ENCODE results near the gene NMRK1. TPM values are rescaled to one million over a fixed set of nuclear protein-coding genes. Genes with fewer than 3 reads are reported as not detected.
A peak's percentile ranks its signal among the peaks of the same experiment; 100 is the strongest.

The NMRK1 gene
- total and polyA plus RNA-seq, 2 donors (not counting 1 experiment from before 2014, with no cell fraction given), result 10.1 TPM

DNA sequence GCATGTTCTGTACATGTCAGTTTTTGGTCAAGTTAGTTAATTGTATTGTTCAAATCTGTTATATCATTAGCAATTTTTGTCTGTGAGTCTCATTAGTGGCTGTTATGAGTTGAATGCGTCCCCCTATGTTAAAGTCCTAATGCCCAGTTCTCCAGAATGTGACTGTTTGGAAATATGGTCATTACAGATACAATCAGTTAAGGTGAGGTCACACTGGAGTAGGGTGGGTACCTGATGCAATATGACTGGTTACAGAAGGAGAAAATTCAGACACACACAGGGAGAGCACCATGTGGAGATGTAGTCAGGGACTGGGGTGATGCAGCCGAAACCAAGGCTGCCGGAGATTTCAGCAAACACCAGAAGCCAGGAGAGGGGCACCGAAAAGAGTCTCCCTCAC is 15.1 kb downstream of the NMRK1 start:
- Mint-ChIP-seq H3K9me3 (ENCODE audit: insufficient read depth) (no peaks in the 10 kb centered on the region), H3K27me3 (no peaks in the 10 kb centered on the region), H3K4me3 (no peak overlapping the region), H3K4me1 (peaks cover 12% of the 10 kb centered on the region), H3K27ac (no peak overlapping the region)
- no peak for TF ChIP-seq EZH2 (IDR thresholded peaks at IDR 0.05; ENCODE audit: borderline replicate concordance, insufficient read depth, low read depth, low read length, poor library complexity, severe bottlenecking)
- TF ChIP-seq, protein P1, sequence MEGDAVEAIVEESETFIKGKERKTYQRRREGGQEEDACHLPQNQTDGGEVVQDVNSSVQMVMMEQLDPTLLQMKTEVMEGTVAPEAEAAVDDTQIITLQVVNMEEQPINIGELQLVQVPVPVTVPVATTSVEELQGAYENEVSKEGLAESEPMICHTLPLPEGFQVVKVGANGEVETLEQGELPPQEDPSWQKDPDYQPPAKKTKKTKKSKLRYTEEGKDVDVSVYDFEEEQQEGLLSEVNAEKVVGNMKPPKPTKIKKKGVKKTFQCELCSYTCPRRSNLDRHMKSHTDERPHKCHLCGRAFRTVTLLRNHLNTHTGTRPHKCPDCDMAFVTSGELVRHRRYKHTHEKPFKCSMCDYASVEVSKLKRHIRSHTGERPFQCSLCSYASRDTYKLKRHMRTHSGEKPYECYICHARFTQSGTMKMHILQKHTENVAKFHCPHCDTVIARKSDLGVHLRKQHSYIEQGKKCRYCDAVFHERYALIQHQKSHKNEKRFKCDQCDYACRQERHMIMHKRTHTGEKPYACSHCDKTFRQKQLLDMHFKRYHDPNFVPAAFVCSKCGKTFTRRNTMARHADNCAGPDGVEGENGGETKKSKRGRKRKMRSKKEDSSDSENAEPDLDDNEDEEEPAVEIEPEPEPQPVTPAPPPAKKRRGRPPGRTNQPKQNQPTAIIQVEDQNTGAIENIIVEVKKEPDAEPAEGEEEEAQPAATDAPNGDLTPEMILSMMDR (IDR thresholded peaks at IDR 0.05), result no peak
- Histone ChIP-seq H3K79me2 (ENCODE audit: control insufficient read depth, insufficient read depth, low read length) (no peaks in the 10 kb centered on the region), H2AFZ (ENCODE audit: insufficient read depth, low read depth, low read length, poor library complexity, severe bottlenecking) (no peak overlapping the region), H3K9ac (ENCODE audit: low read length) (no peak overlapping the region), H3K4me3 (ENCODE audit: control extremely low read depth in 1 of 5, extremely low read depth in 1 of 5, insufficient read depth in 1 of 5, low read depth in 2 of 5, low read length in 4 of 5) (no peak overlapping the region), H3K27me3 (replicated peaks in 1 of 4; ENCODE audit: control extremely low read depth in 1 of 4, control insufficient read depth in 3 of 4, insufficient read depth in 4 of 4, low read length in 3 of 4) (no peaks in the 10 kb centered on the region), H3K4me1 (ENCODE audit: control insufficient read depth in 2 of 2, insufficient read depth in 2 of 2, low read length in 2 of 2) (peaks cover 3 to 6% of the 10 kb centered on the region in 2 donors), H3K27ac (ENCODE audit: low read length in 2 of 2) (no peak overlapping the region), H3K4me2 (replicated peaks; ENCODE audit: low read depth, low read length, poor library complexity, severe bottlenecking) (no peak overlapping the region), H3K36me3 (replicated peaks in 1 of 2; ENCODE audit: control extremely low read depth in 1 of 2, control insufficient read depth in 1 of 2, extremely low read depth in 1 of 2, insufficient read depth in 2 of 2, low read length in 1 of 2) (peaks cover 0 to 3% of the 10 kb centered on the region in 2 experiments), H3K9me3 (ENCODE audit: control extremely low read depth in 1 of 3, control insufficient read depth in 2 of 3, insufficient read depth in 1 of 3, low read length in 2 of 3) (no peaks in the 10 kb centered on the region), H4K20me1 (ENCODE audit: control insufficient read depth, insufficient read depth, low read length, poor library complexity, severe bottlenecking) (no peaks in the 10 kb centered on the region)
- CTCF ChIA-PET, result interaction anchor here (1.3 to 8.5 kb wide), 3 partner anchors 43 to 299 kb away, joined by 3 to 226 read pairs (median 3); no protein-coding TSS in a partner anchor
- ATAC-seq (ENCODE audit: low read depth), result no peak
- intact Hi-C loops (cut with micrococcal nuclease), result no loop called here
- no peak for DNase-seq
- no CpG with 5 or more reads among the region's 4 CpGs for WGBS (ENCODE audit: insufficient coverage)
- POLR2A ChIA-PET, result no interaction called here

DNA sequence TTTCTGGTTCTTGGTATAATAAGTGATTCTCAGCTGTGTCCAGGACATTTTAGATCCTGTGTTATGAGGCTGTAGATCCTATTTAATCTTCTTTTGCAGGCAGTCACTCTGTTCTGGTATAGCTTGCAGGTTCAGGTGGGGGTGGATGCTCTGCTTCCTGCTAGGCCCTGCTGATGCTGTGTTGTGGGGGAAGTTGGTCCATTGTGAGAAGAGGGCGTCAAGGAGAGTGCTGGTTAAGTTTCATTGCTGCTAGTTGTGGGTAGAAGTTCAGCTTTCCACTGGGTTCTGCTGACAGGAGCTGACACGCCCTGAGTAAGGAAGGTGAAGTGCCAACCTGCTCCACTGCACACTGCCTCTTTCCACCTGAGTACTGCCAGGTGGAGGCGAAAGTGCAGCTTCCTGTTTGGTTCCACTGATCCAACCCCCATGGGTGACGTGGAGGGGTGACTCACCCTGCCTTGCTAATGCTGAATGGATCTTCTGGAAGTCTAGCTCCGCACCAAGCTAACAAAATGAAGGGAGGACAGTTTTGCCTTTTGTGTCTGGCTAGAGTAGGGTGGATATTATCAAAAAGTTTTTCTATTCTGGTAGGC is 16.3 kb downstream of the NMRK1 start:
- Mint-ChIP-seq H3K27me3 (no peaks in the 10 kb centered on the region), H3K27ac (peak overlapping the region; percentile 28), H3K4me1 (peaks cover 10% of the 10 kb centered on the region), H3K4me3 (no peak overlapping the region), H3K9me3 (ENCODE audit: insufficient read depth) (no peaks in the 10 kb centered on the region)
- DNase-seq, result no peak
- no peak overlapping the region for H3K27ac ChIP-seq (ENCODE audit: low read length in 2 of 2)
- H3K4me1 ChIP-seq (ENCODE audit: control insufficient read depth in 2 of 2, insufficient read depth in 2 of 2, low read length in 2 of 2), result peaks cover 3 to 6% of the 10 kb centered on the region in 2 donors
- peaks cover 0 to 3% of the 10 kb centered on the region in 2 experiments for H3K36me3 ChIP-seq (replicated peaks in 1 of 2; ENCODE audit: control extremely low read depth in 1 of 2, control insufficient read depth in 1 of 2, extremely low read depth in 1 of 2, insufficient read depth in 2 of 2, low read length in 1 of 2)
- WGBS (ENCODE audit: insufficient coverage), result 79% methylated on average over 4 of the region's 5 CpGs
- H2AFZ ChIP-seq (ENCODE audit: insufficient read depth, low read depth, low read length, poor library complexity, severe bottlenecking), result peak overlapping the region; percentile 3
- peak; percentile 54 for ATAC-seq (ENCODE audit: low read depth)
- POLR2A ChIA-PET, result interaction anchor here (0.5 kb wide), 1 partner anchor 17 kb away, joined by 5 read pairs; no protein-coding TSS in a partner anchor
- H3K4me3 ChIP-seq (ENCODE audit: control extremely low read depth in 1 of 5, extremely low read depth in 1 of 5, insufficient read depth in 1 of 5, low read depth in 2 of 5, low read length in 4 of 5), result no peak overlapping the region
- no peak overlapping the region for H3K9ac ChIP-seq (ENCODE audit: low read length)
- H3K27me3 ChIP-seq (replicated peaks in 1 of 4; ENCODE audit: control extremely low read depth in 1 of 4, control insufficient read depth in 3 of 4, insufficient read depth in 4 of 4, low read length in 3 of 4), result no peaks in the 10 kb centered on the region
- intact Hi-C loops (cut with micrococcal nuclease), result no loop called here
- H3K79me2 ChIP-seq (ENCODE audit: control insufficient read depth, insufficient read depth, low read length), result no peaks in the 10 kb centered on the region
- no peak overlapping the region for H3K4me2 ChIP-seq (replicated peaks; ENCODE audit: low read depth, low read length, poor library complexity, severe bottlenecking)
- TF ChIP-seq, protein P1 (IDR thresholded peaks at IDR 0.05), result no peak
- no peak for TF ChIP-seq EZH2 (IDR thresholded peaks at IDR 0.05; ENCODE audit: borderline replicate concordance, insufficient read depth, low read depth, low read length, poor library complexity, severe bottlenecking)
- CTCF ChIA-PET, result interaction anchor here (1.3 to 1.5 kb wide), 3 partner anchors 41 to 298 kb away, joined by 3 read pairs; no protein-coding TSS in a partner anchor
- H4K20me1 ChIP-seq (ENCODE audit: control insufficient read depth, insufficient read depth, low read length, poor library complexity, severe bottlenecking), result no peaks in the 10 kb centered on the region
- H3K9me3 ChIP-seq (ENCODE audit: control extremely low read depth in 1 of 3, control insufficient read depth in 2 of 3, insufficient read depth in 1 of 3, low read length in 2 of 3), result no peaks in the 10 kb centered on the region
